WTC11 (cell line): ENCODE results near the gene SCN4A.

ENCODE experiments used
- ATF3 ChIP-seq: sonication (generic); formaldehyde crosslinking; conservative IDR thresholded peaks from 2 replicates; pipeline ENCODE4 v1.8.1; 2022; ENCODE audit warnings: mild to moderate bottlenecking, missing genetic modification reagents
- CREM ChIP-seq: sonication (generic); formaldehyde crosslinking; IDR thresholded peaks from 2 replicates; pipeline ENCODE4 v1.8.1; 2022; ENCODE audit warnings: mild to moderate bottlenecking, missing genetic modification reagents, moderate library complexity
- CTCF ChIP-seq: fragments of 200-600 bp; IDR thresholded peaks from 2 replicates; pipeline ENCODE4 v1.8.0; 2022; ENCODE audit warnings: antibody characterized with exemption
- FOXK1 ChIP-seq: sonication (generic); formaldehyde crosslinking; IDR thresholded peaks from 2 replicates; pipeline ENCODE4 v1.8.0; 2022; ENCODE audit warnings: mild to moderate bottlenecking, moderate library complexity, missing genetic modification reagents
- GTF2I ChIP-seq: fragments of 250-450 bp; sonication (Bioruptor Pico); conservative IDR thresholded peaks from 2 replicates; pipeline ENCODE4 v1.4.0; 2021; ENCODE audit warnings: mild to moderate bottlenecking
- KAT7 ChIP-seq: sonication (generic); formaldehyde crosslinking; IDR thresholded peaks from 2 replicates; pipeline ENCODE4 v1.8.1; 2023; ENCODE audit warnings: missing genetic modification reagents, mild to moderate bottlenecking, borderline replicate concordance
- RELA ChIP-seq: sonication (generic); formaldehyde crosslinking; IDR thresholded peaks from 2 replicates; pipeline ENCODE4 v1.8.1; 2022; ENCODE audit warnings: missing genetic modification reagents, mild to moderate bottlenecking, borderline replicate concordance
- SP1 ChIP-seq: sonication (generic); formaldehyde crosslinking; conservative IDR thresholded peaks from 2 replicates; pipeline ENCODE4 v1.8.1; 2022; ENCODE audit warnings: missing genetic modification reagents
- ZBTB43 ChIP-seq: sonication (generic); formaldehyde crosslinking; IDR thresholded peaks from 2 replicates; pipeline ENCODE4 v1.8.1; 2023; ENCODE audit warnings: mild to moderate bottlenecking, missing genetic modification reagents
- ZNF232 ChIP-seq: sonication (generic); formaldehyde crosslinking; IDR thresholded peaks from 2 replicates; pipeline ENCODE4 v1.8.0; 2022; ENCODE audit warnings: mild to moderate bottlenecking, missing genetic modification reagents
- ZNF281 ChIP-seq: sonication (generic); formaldehyde crosslinking; IDR thresholded peaks from 2 replicates; pipeline ENCODE4 v1.8.0; 2023; ENCODE audit warnings: mild to moderate bottlenecking, missing genetic modification reagents
- TF ChIP-seq, protein P1 (sequence below): sonication (generic); formaldehyde crosslinking; IDR thresholded peaks from 2 replicates; pipeline ENCODE4 v1.8.1; 2022; ENCODE audit warnings: low read depth, missing genetic modification reagents, borderline replicate concordance
- TF ChIP-seq, protein P2 (sequence below): sonication (generic); formaldehyde crosslinking; IDR thresholded peaks from 2 replicates; pipeline ENCODE4 v1.8.0; 2022; ENCODE audit warnings: missing genetic modification reagents

DNA sequence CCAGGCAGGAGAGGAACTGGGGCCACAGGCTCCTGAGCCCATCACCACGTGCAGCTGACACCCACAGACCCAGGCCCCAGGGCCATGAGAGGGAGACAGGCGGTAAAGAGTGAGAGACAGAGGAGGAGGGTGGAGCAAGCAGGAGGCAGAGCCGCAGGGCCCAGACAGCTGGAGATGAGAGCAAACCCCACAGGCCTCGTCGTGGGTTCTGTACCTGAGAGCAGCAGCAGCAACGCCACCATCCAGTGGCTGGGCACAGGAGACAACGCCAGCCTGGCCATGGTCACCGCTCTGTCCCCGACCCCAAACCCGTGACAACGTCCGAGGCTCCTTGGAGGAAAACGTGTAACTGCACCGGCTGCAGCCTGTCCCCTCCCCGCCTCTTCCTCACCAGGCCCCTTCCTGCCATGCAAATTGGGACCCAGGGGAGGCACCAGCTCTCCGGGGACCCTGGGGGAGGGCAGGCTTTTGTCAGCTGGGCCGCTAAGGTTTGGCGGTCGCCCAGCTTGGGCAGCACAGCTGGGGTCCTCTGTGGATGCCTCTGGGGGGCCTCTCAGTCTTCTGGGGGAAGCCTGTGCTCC is 40.6 kb downstream of the SCN4A start, which contains the start of gene CD79B:
- TF ChIP-seq, protein P1, sequence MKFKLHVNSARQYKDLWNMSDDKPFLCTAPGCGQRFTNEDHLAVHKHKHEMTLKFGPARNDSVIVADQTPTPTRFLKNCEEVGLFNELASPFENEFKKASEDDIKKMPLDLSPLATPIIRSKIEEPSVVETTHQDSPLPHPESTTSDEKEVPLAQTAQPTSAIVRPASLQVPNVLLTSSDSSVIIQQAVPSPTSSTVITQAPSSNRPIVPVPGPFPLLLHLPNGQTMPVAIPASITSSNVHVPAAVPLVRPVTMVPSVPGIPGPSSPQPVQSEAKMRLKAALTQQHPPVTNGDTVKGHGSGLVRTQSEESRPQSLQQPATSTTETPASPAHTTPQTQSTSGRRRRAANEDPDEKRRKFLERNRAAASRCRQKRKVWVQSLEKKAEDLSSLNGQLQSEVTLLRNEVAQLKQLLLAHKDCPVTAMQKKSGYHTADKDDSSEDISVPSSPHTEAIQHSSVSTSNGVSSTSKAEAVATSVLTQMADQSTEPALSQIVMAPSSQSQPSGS: no peak
- no peak for TF ChIP-seq FOXK1 (CRISPR knock-in tag)
- no peak for TF ChIP-seq CTCF
- no peak for TF ChIP-seq ATF3
- TF ChIP-seq GTF2I (CRISPR knock-in tag): no peak
- no peak for TF ChIP-seq CREM (CRISPR knock-in tag)
- TF ChIP-seq, protein P2, sequence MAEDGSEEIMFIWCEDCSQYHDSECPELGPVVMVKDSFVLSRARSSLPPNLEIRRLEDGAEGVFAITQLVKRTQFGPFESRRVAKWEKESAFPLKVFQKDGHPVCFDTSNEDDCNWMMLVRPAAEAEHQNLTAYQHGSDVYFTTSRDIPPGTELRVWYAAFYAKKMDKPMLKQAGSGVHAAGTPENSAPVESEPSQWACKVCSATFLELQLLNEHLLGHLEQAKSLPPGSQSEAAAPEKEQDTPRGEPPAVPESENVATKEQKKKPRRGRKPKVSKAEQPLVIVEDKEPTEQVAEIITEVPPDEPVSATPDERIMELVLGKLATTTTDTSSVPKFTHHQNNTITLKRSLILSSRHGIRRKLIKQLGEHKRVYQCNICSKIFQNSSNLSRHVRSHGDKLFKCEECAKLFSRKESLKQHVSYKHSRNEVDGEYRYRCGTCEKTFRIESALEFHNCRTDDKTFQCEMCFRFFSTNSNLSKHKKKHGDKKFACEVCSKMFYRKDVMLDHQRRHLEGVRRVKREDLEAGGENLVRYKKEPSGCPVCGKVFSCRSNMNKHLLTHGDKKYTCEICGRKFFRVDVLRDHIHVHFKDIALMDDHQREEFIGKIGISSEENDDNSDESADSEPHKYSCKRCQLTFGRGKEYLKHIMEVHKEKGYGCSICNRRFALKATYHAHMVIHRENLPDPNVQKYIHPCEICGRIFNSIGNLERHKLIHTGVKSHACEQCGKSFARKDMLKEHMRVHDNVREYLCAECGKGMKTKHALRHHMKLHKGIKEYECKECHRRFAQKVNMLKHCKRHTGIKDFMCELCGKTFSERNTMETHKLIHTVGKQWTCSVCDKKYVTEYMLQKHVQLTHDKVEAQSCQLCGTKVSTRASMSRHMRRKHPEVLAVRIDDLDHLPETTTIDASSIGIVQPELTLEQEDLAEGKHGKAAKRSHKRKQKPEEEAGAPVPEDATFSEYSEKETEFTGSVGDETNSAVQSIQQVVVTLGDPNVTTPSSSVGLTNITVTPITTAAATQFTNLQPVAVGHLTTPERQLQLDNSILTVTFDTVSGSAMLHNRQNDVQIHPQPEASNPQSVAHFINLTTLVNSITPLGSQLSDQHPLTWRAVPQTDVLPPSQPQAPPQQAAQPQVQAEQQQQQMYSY (CRISPR knock-in tag): no peak
- no peak for TF ChIP-seq ZNF281
- no peak for TF ChIP-seq SP1
- no peak for TF ChIP-seq RELA
- no peak for TF ChIP-seq KAT7 (CRISPR knock-in tag)
- no peak for TF ChIP-seq ZBTB43
- no peak for TF ChIP-seq ZNF232 (CRISPR knock-in tag)
